Esophagus squamous epithelium (tissue), 4 donors: ENCODE results near the gene DCTD.

Experiments
- CTCF ChIP-seq, 6 experiments: fragments of 450-650 bp in 4 of 6; fragments of 200-600 bp in 2 of 6; sonication (generic) in 2 of 6; IDR thresholded peaks; one replicate each; pipeline ENCODE4 v1.5.1; 2016 to 2019; ENCODE audit warnings: antibody characterized with exemption in 6 of 6, mild to moderate bottlenecking in 4 of 6, moderate library complexity in 4 of 6
- POLR2A ChIP-seq, 4 donors: fragments of 450-650 bp; IDR thresholded peaks; one replicate each; pipeline ENCODE4 v1.6.1; 2017; ENCODE audit warnings: antibody characterized with exemption in 4 of 4, mild to moderate bottlenecking in 4 of 4, moderate library complexity in 3 of 4

GRCh38 chr4:182894681-182895275, 22.4 kb downstream of the DCTD start:
- no peak for TF ChIP-seq POLR2A (IDR thresholded peaks at IDR 0.05)
- TF ChIP-seq CTCF (IDR thresholded peaks at IDR 0.05), result no peak
